HG02571 (cell line): ENCODE results near the gene FTO.

Experiments
- ATAC-seq: cut with Tn5 transposase; IDR thresholded peaks from one replicate; pipeline ENCODE4 v1.9.1; 2021; ENCODE audit warnings: mild to moderate bottlenecking, moderate library complexity; ENCODE audit not compliant: unreplicated experiment

The FTO gene

DNA sequence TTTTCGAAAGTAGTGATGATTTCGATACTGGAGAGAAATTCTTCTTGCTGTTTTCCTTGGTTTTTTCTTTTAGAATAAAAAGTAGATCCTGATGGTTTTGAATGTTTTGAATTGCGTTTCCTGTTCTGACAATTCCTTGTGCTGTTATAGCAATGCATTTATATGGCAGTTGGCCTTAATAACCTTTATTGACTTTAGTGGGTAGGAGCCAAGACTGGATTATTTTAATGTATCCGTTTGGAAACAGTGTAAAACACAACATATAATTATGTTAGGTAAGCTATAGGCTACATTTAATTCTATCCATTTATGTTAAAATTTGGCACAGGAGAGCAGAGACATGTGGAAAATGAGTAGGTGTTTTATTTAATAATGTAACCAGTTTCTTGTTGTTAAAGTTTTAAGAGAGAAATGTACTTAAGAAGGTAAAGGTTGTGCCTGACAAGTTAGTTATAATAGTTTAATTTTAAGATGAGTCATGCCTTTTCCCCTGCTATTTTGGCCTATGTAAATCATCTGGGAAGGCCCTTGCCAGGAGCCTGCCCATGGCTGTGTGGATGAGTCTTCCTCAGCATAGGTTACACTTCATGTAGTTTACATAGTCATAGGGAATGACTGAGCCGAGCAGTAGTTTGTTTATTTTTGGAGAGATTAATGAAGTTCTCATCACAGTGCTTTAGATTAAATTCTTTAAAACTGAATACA lies 189.9 kb downstream of the FTO start:
- no peak for ATAC-seq

GRCh38 chr16:53894686-53895085 lies 190.7 kb downstream of the FTO start:
- ATAC-seq, result no peak

DNA sequence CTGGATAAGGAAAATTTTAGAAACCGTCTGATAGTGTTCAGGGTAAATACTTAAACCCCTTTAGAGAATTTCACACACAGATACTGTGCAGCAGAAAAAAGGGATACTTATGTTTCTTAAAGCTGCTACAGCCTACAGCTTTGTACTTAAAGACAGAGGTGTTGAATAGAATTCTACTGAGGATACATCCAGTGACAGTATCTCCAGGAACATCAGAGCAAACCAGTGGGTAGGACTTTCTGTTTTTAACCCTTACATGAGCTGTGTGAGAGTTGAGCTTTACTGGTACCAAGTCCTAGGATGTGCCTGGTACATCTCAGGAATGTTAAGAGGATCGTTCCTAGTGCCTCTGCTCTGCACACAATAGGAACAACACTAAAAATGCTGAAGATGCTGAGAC lies 191.5 kb downstream of the FTO start:
- no peak for ATAC-seq

GRCh38 chr16:53895851-53896250 lies 191.9 kb downstream of the FTO start:
- no peak for ATAC-seq

GRCh38 chr16:53896722-53897121 lies 192.8 kb downstream of the FTO start:
- no peak for ATAC-seq

DNA sequence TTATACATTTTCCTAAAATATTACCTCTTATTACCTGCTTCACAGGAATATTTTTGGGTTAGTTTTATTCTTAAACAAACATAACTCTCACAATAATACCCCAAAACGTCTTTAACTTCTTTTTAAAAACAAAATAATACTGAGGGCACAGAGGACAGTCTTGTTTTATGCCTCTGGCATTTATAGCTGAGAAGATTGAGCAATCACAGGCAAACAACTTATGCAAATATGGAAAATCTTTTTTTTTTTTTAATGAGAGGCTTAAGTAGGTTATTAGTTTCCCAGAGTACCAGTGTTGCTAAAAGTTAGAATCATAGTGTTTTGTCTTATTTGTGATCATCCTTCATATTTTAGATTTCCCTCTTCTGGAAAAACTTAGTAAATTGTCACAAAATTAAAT lies 195.0 kb downstream of the FTO start:
- no peak for ATAC-seq

DNA sequence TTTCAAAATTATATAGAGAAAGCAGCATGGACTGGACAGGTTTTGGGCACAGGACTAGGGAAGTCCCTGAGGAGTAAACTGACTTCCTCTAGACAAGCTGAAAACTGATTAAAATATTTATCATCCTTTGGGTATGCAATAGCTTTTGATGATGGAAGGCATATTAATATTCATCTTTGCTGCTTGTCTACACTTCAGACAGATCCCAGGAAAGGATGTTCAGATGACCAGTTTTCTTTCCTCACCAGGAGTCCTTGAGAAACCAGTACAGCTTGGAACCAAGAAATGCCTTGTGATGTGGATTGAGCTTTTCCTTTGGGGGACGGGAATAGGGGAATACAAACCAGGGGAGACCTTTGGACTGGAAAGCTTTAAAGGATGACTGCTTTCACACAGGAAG lies 195.5 kb downstream of the FTO start:
- no peak for ATAC-seq

GRCh38 chr16:53900667-53901066 lies 196.7 kb downstream of the FTO start:
- ATAC-seq, result no peak

GRCh38 chr16:53901408-53901807 lies 197.5 kb downstream of the FTO start:
- ATAC-seq, result no peak

DNA sequence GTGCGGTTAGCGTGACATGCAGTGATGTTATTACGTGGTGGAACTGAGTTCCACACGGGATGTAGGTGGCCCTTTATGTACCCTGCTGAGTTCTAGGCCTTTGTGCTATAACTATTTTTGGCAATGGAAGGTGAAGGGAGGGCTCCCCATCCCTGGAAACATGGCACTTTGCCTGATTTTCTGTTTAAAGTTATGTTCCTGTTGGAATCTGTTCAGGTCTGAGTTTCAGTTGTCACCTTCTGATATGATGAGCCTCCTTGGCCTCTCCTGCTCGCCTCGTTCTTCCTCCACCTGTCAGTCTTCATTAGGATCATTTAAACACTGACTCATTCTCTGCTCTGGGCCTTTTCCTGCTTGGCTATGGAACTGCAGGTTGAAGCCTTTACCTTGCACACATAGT lies 200.6 kb downstream of the FTO start:
- ATAC-seq, result no peak

- ATAC-seq, result no peak
Observed at GRCh38 chr16:53905028-53905427, 201.1 kb downstream of the FTO start.

DNA sequence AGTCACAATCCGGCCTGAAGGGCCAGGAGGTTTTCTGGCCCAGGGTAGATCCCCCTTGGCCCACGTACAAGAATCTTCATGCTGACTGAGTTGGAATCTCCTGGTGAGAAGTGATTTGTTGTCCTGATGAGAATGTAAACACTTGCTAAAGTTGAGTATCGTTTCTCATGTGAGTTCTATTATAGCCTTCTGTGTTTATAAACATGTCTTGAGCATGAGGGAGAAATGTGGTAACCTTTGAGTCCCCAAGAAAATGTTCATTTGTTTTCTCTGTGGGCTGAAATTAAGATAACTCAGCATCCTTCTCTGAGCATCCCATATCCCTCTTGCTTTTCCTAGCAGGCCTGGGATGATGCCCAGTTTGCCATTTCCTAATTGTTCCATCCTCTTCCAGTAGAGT lies 204.8 kb downstream of the FTO start:
- ATAC-seq, result no peak

DNA sequence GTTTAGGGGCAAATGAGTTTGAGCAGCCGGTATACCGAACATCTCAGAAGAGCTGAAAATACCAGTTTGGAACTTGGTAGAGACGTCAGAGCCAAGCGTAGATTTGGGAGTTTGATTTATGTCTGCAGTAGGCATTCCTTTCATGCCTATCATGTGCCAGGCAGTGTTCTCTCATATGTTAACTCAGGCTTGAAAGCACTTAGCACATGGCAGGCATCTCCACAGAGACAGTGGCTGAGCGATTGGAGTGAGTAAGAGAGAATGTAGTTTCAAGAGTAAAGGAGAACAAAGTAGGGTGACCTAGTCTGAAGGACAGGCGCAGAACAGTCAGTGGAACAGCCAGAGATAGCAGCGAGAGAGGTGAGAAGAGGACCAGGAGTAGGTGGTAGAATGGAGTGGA lies 207.0 kb downstream of the FTO start:
- no peak for ATAC-seq

- no peak for ATAC-seq
Observed at GRCh38 chr16:53911513-53911912, 207.6 kb downstream of the FTO start.

DNA sequence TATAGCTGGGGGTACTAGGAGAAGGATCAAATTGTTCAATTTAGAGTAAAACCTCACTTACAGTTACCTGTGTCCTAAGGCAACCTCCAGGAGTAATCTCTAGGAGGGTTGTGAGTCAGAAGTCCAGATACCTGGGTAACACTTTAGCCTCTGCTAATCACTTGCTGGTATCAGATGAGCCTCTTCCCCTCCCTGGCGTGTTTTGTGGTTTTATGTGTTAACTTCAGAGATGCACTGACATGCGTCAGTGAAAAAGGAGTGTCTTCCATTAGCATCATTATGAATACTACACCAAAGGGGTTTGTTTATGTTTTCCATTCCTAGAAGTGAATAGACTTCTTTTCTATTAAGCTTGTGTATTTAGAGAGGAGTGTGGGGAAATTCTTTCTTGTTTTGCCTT lies 208.2 kb downstream of the FTO start:
- ATAC-seq, result no peak

DNA sequence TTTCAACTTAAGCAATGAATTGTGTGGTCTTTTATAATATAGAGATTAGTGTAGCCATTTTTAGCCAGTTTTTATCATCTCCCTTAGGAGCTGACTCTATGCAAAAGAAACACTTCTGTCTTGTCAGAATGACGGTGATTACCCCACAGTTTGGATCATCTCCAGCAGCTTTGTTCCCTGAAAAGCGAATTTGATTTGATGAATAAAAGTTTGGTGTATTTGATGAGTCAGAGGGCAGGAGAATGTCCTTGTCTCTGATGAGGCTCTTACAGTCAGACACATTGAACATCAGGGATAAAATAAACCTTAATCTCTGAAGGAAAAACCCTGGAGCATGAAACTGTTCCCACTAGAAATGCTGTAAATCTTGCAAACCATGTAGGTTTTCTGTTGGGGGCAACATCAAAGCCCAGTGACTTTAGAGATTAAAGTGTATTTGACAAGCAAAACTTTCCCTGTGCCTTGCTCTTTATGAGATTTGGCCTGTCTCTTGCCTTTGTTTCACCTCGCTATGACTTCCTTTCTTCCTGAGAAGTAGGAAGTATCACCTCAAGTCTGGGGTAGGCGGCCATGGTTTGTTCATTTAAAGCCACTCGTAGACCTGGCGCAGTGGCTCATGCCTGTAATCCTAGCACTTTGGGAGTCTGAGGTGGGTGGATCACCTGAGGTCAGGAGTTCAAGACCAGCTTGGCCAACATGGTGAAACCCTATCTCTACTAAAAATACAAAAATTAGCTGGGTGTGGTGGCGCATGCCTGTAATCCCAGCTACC lies 209.3 kb downstream of the FTO start:
- ATAC-seq, result no peak

GRCh38 chr16:53913920-53914319 lies 210.0 kb downstream of the FTO start:
- ATAC-seq, result no peak

DNA sequence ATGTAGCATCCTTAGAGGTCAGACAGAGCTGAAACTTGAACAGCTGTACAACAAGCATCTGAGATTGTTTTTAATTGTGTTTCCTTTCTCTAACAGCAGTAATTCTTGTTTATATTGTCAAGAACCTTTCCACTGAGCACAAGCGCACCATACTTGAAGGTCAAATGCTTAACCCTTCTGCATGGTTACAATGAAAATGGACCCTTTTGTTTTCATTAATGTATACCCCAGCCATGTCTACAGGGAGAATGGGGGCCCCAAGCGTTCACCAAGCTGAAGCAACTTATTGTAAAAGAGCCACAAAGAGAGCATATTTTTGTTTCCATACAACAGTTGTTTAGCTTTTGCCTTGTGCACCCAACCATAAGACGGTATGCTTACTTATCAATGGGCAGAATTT lies 210.8 kb downstream of the FTO start:
- ATAC-seq, result no peak

- no peak for ATAC-seq
Observed at GRCh38 chr16:53915452-53916160, 211.7 kb downstream of the FTO start.

GRCh38 chr16:53920988-53921387 lies 217.0 kb downstream of the FTO start:
- no peak for ATAC-seq

DNA sequence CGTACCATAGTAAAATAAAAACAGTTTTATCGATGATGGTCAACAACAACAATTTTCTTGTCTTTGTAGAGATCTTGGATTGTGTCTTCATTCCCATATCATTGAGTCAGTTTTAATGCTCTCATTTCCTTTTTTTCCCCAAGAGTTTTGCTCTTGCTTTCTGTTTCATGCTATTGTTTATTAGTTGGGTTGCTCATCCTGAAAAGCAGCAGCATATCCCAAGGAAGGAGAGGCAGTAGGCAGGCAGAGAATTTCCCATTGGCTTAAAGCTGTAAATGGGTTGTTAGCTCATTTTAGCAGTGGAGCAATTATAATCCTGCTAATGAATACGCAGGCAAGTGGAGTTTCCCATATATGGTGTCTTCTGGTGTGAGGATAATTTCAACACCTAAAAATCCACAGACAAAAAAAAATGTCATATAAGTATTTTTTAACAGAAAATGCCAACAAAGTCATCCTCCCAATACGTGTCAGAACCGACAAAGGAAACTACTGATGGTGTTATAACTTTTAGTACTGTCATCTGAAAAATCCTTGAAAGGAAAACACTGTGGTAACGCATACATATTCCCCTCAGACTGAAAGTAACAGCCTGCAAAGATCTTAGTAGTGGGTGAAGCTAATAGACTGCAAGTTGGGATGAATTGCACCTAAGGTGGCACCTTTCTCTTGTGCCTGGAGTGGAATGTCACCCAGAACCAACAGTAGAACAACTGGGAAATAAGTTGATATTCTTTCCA lies 218.3 kb downstream of the FTO start:
- ATAC-seq, result no peak
